Measurements from ENCODE around the gene DHFR. TPM values are rescaled to one million over a fixed set of nuclear protein-coding genes. Genes with fewer than 3 reads are reported as not detected.

DHFR gene
- total and polyA plus RNA-seq, 12 donors = 4.1 to 19.6 (median 9.9) TPM

- Histone ChIP-seq H3K36me3 (no peaks in the 10 kb centered on the region), H3K4me3 (no peak overlapping the region), H3K4me1 (no peaks in the 10 kb centered on the region), H3K9me3 (peaks cover 0 to 21% (median 0%) of the 10 kb centered on the region in 11 donors), H3K27me3 (no peaks in the 10 kb centered on the region), H3K27ac (no peak overlapping the region)
- intact Hi-C loops (cut with DNase I) = no loop called here
- TF ChIP-seq CTCF (IDR thresholded peaks at IDR 0.05) = no peak
- ATAC-seq (no peak), DNase-seq (no peak)
These were observed 47.4 kb downstream of the DHFR start for GRCh38 chr5:80607343-80607742.

DNA sequence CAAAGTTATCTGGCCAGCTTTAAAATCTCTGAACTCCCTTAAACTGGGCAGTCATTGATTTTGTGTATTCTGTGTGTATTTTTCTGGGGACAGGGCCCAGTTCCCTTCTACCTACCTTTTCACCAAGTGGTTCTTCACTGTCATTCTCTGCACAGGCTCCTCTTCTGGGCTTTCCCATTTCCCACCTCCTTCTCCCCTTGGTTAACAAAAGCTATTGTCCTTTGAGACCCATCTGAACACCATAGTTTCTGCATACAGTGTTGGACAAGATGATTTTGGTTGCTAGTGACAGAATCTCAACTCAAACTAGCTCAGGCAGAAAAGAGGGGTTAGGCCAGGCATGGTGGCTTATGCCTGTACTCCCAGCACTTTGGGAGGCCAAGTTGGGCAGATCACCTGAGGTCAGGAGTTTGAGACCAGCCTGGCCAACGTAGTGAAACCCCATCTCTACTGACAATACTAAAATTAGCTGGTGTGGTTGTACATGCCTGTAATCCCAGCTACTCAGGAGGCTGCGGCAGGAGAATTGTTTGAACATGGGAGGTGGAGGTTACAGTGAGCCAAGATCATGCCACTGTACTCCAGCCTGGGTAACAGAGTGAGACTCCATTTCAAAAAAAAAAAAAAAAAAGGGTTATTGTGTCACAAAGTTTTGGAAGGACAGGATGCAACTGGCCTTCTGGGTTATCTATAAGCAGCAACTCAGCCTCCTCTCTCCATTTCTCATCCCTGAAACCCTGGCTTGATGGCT, 53.7 kb downstream of the DHFR start:
- Histone ChIP-seq H3K36me3 (no peaks in the 10 kb centered on the region), H3K27me3 (no peaks in the 10 kb centered on the region), H3K4me3 (no peak overlapping the region), H3K9me3 (no peaks in the 10 kb centered on the region), H3K27ac (no peak overlapping the region), H3K4me1 (no peaks in the 10 kb centered on the region)
- 84 to 91% methylated on average over 2 of the region's 2 CpGs for WGBS, 2 donors
- DNase-seq (no peak), ATAC-seq (no peak)
- TF ChIP-seq CTCF (IDR thresholded peaks at IDR 0.05) = no peak
- intact Hi-C loops (cut with DNase I) = no loop called here

DNA sequence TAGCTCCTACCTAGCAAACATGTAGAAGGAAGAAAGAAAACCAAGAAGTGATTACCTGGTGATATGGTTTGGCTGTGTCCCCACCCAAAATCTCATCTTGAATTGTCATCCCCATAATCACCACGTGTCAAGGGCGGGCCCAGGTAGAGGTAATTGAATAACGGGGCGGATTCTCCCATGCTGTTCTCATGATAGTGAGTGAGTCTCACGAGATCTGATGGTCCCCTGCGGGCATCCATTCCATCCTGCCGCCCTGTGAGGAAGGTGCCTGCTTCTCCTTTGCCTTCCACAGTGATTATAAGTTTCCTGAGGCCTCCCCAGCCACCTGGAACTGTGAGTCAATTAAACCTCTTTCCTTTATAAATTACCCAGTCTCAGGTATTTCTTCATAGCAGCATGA, 57.3 kb downstream of the DHFR start:
- intact Hi-C loops (cut with DNase I) = no loop called here
- ATAC-seq (no peak), DNase-seq (no peak)
- no peaks in the 10 kb centered on the region for H3K27me3 ChIP-seq
- H3K4me1 ChIP-seq = no peaks in the 10 kb centered on the region
- H3K9me3 ChIP-seq = no peaks in the 10 kb centered on the region
- H3K36me3 ChIP-seq = no peaks in the 10 kb centered on the region
- H3K27ac ChIP-seq = no peak overlapping the region
- TF ChIP-seq CTCF (IDR thresholded peaks at IDR 0.05) = no peak
- 54 to 67% methylated on average over 7 of the region's 7 CpGs for WGBS, 2 donors
- no peak overlapping the region for H3K4me3 ChIP-seq

DNA sequence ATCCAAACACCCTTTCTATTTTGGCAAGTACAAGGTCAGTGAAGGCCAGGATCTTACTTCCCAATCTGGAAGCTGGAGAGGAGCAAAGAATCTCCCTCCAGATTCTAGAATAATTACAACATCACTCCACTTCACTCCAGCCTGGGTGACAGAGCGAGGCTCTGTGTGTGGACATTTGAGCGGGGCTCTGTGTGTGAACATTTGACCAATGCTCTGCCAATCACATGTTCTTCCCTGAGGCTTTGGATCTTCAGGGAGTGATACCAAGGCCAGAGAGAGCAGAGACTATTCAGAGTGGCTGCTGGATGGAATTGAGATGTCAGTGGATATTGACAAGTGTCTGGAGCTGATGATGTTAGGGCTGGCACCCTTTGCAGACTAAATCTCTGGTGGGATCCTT, 60.0 kb downstream of the DHFR start:
- DNase-seq (no peak), ATAC-seq (no peak)
- no peak for TF ChIP-seq CTCF (IDR thresholded peaks at IDR 0.05)
- no peaks in the 10 kb centered on the region for H3K36me3 ChIP-seq
- no peak overlapping the region for H3K4me3 ChIP-seq
- H3K27ac ChIP-seq = no peak overlapping the region
- peaks cover 0 to 6% (median 0%) of the 10 kb centered on the region in 7 donors for H3K27me3 ChIP-seq
- WGBS, 2 donors = 69 to 86% methylated on average over 2 of the region's 2 CpGs
- H3K4me1 ChIP-seq = no peaks in the 10 kb centered on the region
- no peaks in the 10 kb centered on the region for H3K9me3 ChIP-seq
- intact Hi-C loops (cut with DNase I) = no loop called here

Measured in heart right ventricle (tissue), 16 donors.